Upper lobe of left lung (tissue), 6 donors: ENCODE data around the gene VSIR. TPM values are rescaled to one million over a fixed set of nuclear protein-coding genes. Genes with fewer than 3 reads are reported as not detected.
A peak's percentile ranks its signal among the peaks of the same experiment; 100 is the strongest.

Source experiments
- ATAC-seq, 2 donors: fragments of 200-7000 bp; cut with Tn5 transposase; one replicate each; pipeline ENCODE4 v1.9.1; 2022; ENCODE audit warnings: mild to moderate bottlenecking in 2 of 2, moderate library complexity in 2 of 2; ENCODE audit not compliant: low FRiP score in 2 of 2
- DNase-seq, 2 donors: peaks; one replicate each; pipeline ENCODE4 v3.0.0-alpha.2; 2019 to 2020
- H3K27ac ChIP-seq, 4 donors: fragments of 200-600 bp; sonication (generic); one replicate each; pipeline ENCODE4 v1.5.1; 2016 to 2019
- H3K27me3 ChIP-seq, 4 donors: fragments of 200-600 bp; sonication (generic); one replicate each; pipeline ENCODE4 v1.5.1; 2017 to 2019
- H3K36me3 ChIP-seq, 4 donors: fragments of 200-600 bp; sonication (generic); one replicate each; pipeline ENCODE4 v1.5.1; 2016 to 2019
- H3K4me1 ChIP-seq, 4 donors: fragments of 200-600 bp; sonication (generic); one replicate each; pipeline ENCODE4 v1.5.1; 2018 to 2019
- H3K4me3 ChIP-seq, 4 donors: fragments of 200-600 bp; sonication (generic); one replicate each; pipeline ENCODE4 v1.5.1; 2017 to 2019; ENCODE audit warnings: mild to moderate bottlenecking in 2 of 4, moderate library complexity in 1 of 4
- H3K9me3 ChIP-seq, 4 donors: fragments of 200-600 bp; sonication (generic); one replicate each; pipeline ENCODE4 v1.5.1; 2018 to 2019
- EP300 ChIP-seq, 4 donors: sonication (generic); formaldehyde crosslinking; IDR thresholded peaks; one replicate each; pipeline ENCODE4 v1.5.1; 2017; ENCODE audit warnings: antibody characterized with exemption in 4 of 4, control low read depth in 2 of 4
- POLR2A ChIP-seq, 4 donors: fragments of 450-650 bp; IDR thresholded peaks; one replicate each; pipeline ENCODE4 v1.5.1; 2016 to 2017; ENCODE audit warnings: antibody characterized with exemption in 4 of 4, mild to moderate bottlenecking in 2 of 4
- POLR2AphosphoS5 ChIP-seq, 2 donors: sonication (generic); formaldehyde crosslinking; IDR thresholded peaks; one replicate each; pipeline ENCODE4 v1.5.1; 2017; ENCODE audit warnings: antibody characterized with exemption in 2 of 2
- WGBS, 2 donors: methylation state at CpG; one replicate each; pipeline ENCODE4 v1.1.5; 2017 to 2018; 5-methylcytosine and 5-hydroxymethylcytosine counted together
- total RNA-seq, 6 donors: library from RNA; depleted of rRNA in 4 of 6; stranded (reverse); fragments of >200 nt in 4 of 6; gene quantifications; one replicate each; pipeline versions ENCODE4 v1.1.0 to v1.2.1, GENCODE V29; 2016 to 2021
- TF ChIP-seq, protein P1 (sequence below), 6 experiments: fragments of 450-650 bp in 4 of 6; fragments of 200-600 bp in 2 of 6; sonication (generic) in 2 of 6; IDR thresholded peaks; one replicate each; pipeline ENCODE4 v1.5.1; 2016 to 2019; ENCODE audit warnings: antibody characterized with exemption in 6 of 6
- donor health status: DM: no; HTN: no; CAD: no; lungs with moderate emphysema.
- donor health status: DM: no; HTN: yes; CAD: no; lungs with severe emphysema.

VSIR gene
- total RNA-seq, 6 donors from 2014 or later = 51.7 to 167 (median 92.5) TPM

DNA sequence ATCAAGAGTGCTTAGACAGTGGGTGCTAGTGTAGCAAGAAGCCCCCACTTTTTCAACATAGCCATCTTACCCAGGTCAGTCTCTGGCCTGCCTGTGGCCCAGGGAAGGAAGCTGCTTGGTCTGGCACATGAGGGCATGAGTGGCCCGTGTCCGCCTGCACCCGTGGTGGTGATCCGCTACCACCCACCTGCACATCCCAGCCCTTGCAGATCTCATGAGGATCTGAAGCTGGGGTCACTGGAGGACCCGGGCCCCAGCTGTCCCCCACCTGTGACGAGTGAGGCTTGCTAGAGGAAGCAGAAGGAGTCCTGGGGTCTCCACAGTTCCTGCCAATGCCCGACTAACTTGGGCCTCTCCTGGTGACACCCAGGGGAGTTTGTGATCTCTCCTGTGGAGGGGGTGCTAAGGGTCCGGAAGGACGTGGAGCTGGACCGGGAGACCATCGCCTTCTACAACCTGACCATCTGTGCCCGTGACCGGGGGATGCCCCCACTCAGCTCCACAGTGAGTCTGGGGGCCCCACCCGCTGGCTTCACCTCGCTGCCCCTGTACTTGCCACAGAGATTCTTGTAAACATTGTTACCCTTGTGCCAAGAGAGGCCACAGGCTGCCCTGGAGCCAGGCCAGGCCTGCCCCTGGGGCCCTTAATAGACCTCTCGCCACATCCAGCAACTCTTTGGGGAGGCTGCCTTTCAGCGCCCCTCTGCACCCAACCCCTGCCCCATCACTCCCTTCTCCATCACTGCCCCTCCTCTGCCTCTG is 10.8 kb upstream of the VSIR start:
- ATAC-seq = no peak
- Histone ChIP-seq H3K27me3 (no peaks in the 10 kb centered on the region), H3K36me3 (no peaks in the 10 kb centered on the region), H3K4me1 (peaks cover 6 to 13% (median 11%) of the 10 kb centered on the region in 4 donors), H3K27ac (no peak overlapping the region), H3K4me3 (no peak overlapping the region), H3K9me3 (no peaks in the 10 kb centered on the region)
- peak in 1 of 2 donors; percentile 61 for DNase-seq
- no peak for TF ChIP-seq POLR2A (IDR thresholded peaks at IDR 0.05)
- WGBS, 2 donors = 86 to 88% methylated on average over 10 to 17 of the region's 17 CpGs

- WGBS, 2 donors = 27 to 32% methylated on average over 7 of the region's 7 CpGs
- Histone ChIP-seq H3K4me1 (peaks cover 6 to 13% (median 11%) of the 10 kb centered on the region in 4 donors), H3K36me3 (no peaks in the 10 kb centered on the region), H3K27me3 (no peaks in the 10 kb centered on the region), H3K9me3 (no peaks in the 10 kb centered on the region), H3K27ac (no peak overlapping the region), H3K4me3 (no peak overlapping the region)
- no peak for TF ChIP-seq POLR2A (IDR thresholded peaks at IDR 0.05)
- no peak for TF ChIP-seq POLR2AphosphoS5 (IDR thresholded peaks at IDR 0.05)
- TF ChIP-seq, protein P1, sequence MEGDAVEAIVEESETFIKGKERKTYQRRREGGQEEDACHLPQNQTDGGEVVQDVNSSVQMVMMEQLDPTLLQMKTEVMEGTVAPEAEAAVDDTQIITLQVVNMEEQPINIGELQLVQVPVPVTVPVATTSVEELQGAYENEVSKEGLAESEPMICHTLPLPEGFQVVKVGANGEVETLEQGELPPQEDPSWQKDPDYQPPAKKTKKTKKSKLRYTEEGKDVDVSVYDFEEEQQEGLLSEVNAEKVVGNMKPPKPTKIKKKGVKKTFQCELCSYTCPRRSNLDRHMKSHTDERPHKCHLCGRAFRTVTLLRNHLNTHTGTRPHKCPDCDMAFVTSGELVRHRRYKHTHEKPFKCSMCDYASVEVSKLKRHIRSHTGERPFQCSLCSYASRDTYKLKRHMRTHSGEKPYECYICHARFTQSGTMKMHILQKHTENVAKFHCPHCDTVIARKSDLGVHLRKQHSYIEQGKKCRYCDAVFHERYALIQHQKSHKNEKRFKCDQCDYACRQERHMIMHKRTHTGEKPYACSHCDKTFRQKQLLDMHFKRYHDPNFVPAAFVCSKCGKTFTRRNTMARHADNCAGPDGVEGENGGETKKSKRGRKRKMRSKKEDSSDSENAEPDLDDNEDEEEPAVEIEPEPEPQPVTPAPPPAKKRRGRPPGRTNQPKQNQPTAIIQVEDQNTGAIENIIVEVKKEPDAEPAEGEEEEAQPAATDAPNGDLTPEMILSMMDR (IDR thresholded peaks at IDR 0.05) = no peak
- TF ChIP-seq EP300 (IDR thresholded peaks at IDR 0.05) = no peak
- ATAC-seq = peak in 1 of 2 donors; percentile 50
- no peak for DNase-seq
Measured at GRCh38 chr10:71782917-71783490, 9.7 kb upstream of the VSIR start.

GRCh38 chr10:71782221-71782916 is 9.0 kb upstream of the VSIR start:
- 68 to 82% methylated on average over 6 of the region's 6 CpGs for WGBS, 2 donors
- no peaks in the 10 kb centered on the region for H3K9me3 ChIP-seq
- ATAC-seq = no peak
- H3K4me3 ChIP-seq = no peak overlapping the region
- DNase-seq = no peak
- no peaks in the 10 kb centered on the region for H3K36me3 ChIP-seq
- TF ChIP-seq, protein P1 (IDR thresholded peaks at IDR 0.05) = no peak
- TF ChIP-seq EP300 (IDR thresholded peaks at IDR 0.05) (no peak), POLR2A (IDR thresholded peaks at IDR 0.05) (no peak), POLR2AphosphoS5 (IDR thresholded peaks at IDR 0.05) (no peak)
- H3K4me1 ChIP-seq = peaks cover 6 to 13% (median 11%) of the 10 kb centered on the region in 4 donors
- H3K27me3 ChIP-seq = no peaks in the 10 kb centered on the region
- no peak overlapping the region for H3K27ac ChIP-seq

- WGBS, 2 donors = 81 to 92% methylated on average over 9 of the region's 9 CpGs
- Histone ChIP-seq H3K4me3 (no peak overlapping the region), H3K9me3 (no peaks in the 10 kb centered on the region), H3K27me3 (no peaks in the 10 kb centered on the region), H3K4me1 (peaks cover 14 to 23% (median 20%) of the 10 kb centered on the region in 4 donors), H3K36me3 (no peaks in the 10 kb centered on the region), H3K27ac (no peak overlapping the region)
- no peak for ATAC-seq
- no peak for DNase-seq
- TF ChIP-seq, protein P1 (IDR thresholded peaks at IDR 0.05) = no peak
- TF ChIP-seq EP300 (IDR thresholded peaks at IDR 0.05) (no peak), POLR2A (IDR thresholded peaks at IDR 0.05) (no peak), POLR2AphosphoS5 (IDR thresholded peaks at IDR 0.05) (no peak)
Measured at GRCh38 chr10:71780719-71781118, 7.4 kb upstream of the VSIR start.

GRCh38 chr10:71780156-71780555 is 6.8 kb upstream of the VSIR start:
- Histone ChIP-seq H3K27ac (no peak overlapping the region), H3K36me3 (no peaks in the 10 kb centered on the region), H3K4me1 (peaks cover 17 to 29% (median 23%) of the 10 kb centered on the region in 4 donors), H3K27me3 (no peaks in the 10 kb centered on the region), H3K4me3 (no peak overlapping the region), H3K9me3 (no peaks in the 10 kb centered on the region)
- 88 to 95% methylated on average over 7 of the region's 7 CpGs for WGBS, 2 donors
- no peak for ATAC-seq
- TF ChIP-seq, protein P1 (IDR thresholded peaks at IDR 0.05) = no peak
- TF ChIP-seq POLR2A (IDR thresholded peaks at IDR 0.05) (no peak), EP300 (IDR thresholded peaks at IDR 0.05) (no peak), POLR2AphosphoS5 (IDR thresholded peaks at IDR 0.05) (no peak)
- DNase-seq = no peak
